ENCODE results near the gene GPR152.

- peak; percentile 58 for TF ChIP-seq POLR2A (IDR thresholded peaks at IDR 0.05)
- TF ChIP-seq, protein P1, sequence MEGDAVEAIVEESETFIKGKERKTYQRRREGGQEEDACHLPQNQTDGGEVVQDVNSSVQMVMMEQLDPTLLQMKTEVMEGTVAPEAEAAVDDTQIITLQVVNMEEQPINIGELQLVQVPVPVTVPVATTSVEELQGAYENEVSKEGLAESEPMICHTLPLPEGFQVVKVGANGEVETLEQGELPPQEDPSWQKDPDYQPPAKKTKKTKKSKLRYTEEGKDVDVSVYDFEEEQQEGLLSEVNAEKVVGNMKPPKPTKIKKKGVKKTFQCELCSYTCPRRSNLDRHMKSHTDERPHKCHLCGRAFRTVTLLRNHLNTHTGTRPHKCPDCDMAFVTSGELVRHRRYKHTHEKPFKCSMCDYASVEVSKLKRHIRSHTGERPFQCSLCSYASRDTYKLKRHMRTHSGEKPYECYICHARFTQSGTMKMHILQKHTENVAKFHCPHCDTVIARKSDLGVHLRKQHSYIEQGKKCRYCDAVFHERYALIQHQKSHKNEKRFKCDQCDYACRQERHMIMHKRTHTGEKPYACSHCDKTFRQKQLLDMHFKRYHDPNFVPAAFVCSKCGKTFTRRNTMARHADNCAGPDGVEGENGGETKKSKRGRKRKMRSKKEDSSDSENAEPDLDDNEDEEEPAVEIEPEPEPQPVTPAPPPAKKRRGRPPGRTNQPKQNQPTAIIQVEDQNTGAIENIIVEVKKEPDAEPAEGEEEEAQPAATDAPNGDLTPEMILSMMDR (IDR thresholded peaks at IDR 0.05) = no peak
Observed at GRCh38 chr11:67463680-67464410, 11.3 kb upstream of the GPR152 start.

All from right lobe of liver (tissue), 4 donors.